ENCODE measurements around the gene RBP7. TPM values are rescaled to one million over a fixed set of nuclear protein-coding genes. Genes with fewer than 3 reads are reported as not detected.
A peak's percentile ranks its signal among the peaks of the same experiment; 100 is the strongest.

Gene RBP7
- total and polyA plus RNA-seq, 2 donors (not counting 3 experiments of a cell fraction or from before 2014, with no cell fraction given), result not detected

GRCh38 chr1:10064416-10065343 lies 67.7 kb downstream of the RBP7 start:
- DNase-seq (ENCODE audit: low read depth, low spot score) (peak; percentile 18), FAIRE-seq (peak; percentile 35)
- ChIA-PET POLR2A (interaction anchor here (0.7 kb wide), 1 partner anchor 233 kb away, joined by 3 read pairs; no protein-coding TSS in a partner anchor), CTCF (interaction anchor here (0.6 to 1.2 kb wide), 2 partner anchors 13 to 30 kb away, joined by 3 read pairs; no protein-coding TSS in a partner anchor)
- dilution Hi-C loops (cut with MboI; ENCODE audit: extremely low pct_ligation_motif_present, low sequenced_read_pairs) (no loop called here), intact Hi-C loops (cut with micrococcal nuclease) (no loop called here)
- BruUV-seq (replicated peaks), result no TSS peak
- no peak overlapping the region for H3K4me2 ChIP-seq (ENCODE audit: insufficient read depth, low read length)
- no peak overlapping the region for H3K4me3 ChIP-seq (replicated peaks in 1 of 3; ENCODE audit: insufficient read depth in 1 of 3, low read depth in 1 of 3, low read length in 3 of 3)
- no peak overlapping the region for H3K27ac ChIP-seq (ENCODE audit: insufficient read depth, low read depth, low read length)
- H3K36me3 ChIP-seq (ENCODE audit: control insufficient read depth in 2 of 2, extremely low read depth in 1 of 2, insufficient read depth in 2 of 2, low read length in 2 of 2), result no peaks in the 10 kb centered on the region
- H2AFZ ChIP-seq (ENCODE audit: low read depth, low read length), result no peak overlapping the region
- no peaks in the 10 kb centered on the region for H3K27me3 ChIP-seq (ENCODE audit: control insufficient read depth in 2 of 2, insufficient read depth in 2 of 2, low read length in 2 of 2)
- H3K9me1 ChIP-seq (replicated peaks; ENCODE audit: control insufficient read depth, extremely low read depth, insufficient read depth, low read length), result no peaks in the 10 kb centered on the region
- peaks cover 26% of the 10 kb centered on the region for H3K4me1 ChIP-seq (ENCODE audit: control insufficient read depth, extremely low read depth, insufficient read depth, low read length)
- TF ChIP-seq JUN (IDR thresholded peaks at IDR 0.05; ENCODE audit: borderline replicate concordance, insufficient read depth, insufficient read length, low read depth) (no peak), POLR2A (IDR thresholded peaks at IDR 0.05; ENCODE audit: low read depth, low read length) (no peak), MYC (IDR thresholded peaks at IDR 0.05; ENCODE audit: low read depth, low read length) (no peak), GATA2 (IDR thresholded peaks at IDR 0.05; ENCODE audit: insufficient read depth, insufficient read length, low read depth, low read length) (peak; percentile 44), MAX (IDR thresholded peaks at IDR 0.05; ENCODE audit: insufficient read depth, insufficient read length) (no peak), FOS (IDR thresholded peaks at IDR 0.05; ENCODE audit: borderline replicate concordance, insufficient read depth, low read length) (no peak), CTCF (IDR thresholded peaks at IDR 0.05; ENCODE audit: extremely low read depth in 1 of 2, insufficient read depth in 1 of 2, low read depth in 1 of 2, low read length in 2 of 2) (no peak), POLR2AphosphoS5 (IDR thresholded peaks at IDR 0.05; ENCODE audit: insufficient read depth, low read depth, low read length) (no peak), EZH2 (IDR thresholded peaks at IDR 0.05; ENCODE audit: borderline replicate concordance, low read depth, low read length, severe bottlenecking) (no peak)
- peaks cover 27% of the 10 kb centered on the region for H3K79me2 ChIP-seq (ENCODE audit: control insufficient read depth, insufficient read depth, low read length)
- H4K20me1 ChIP-seq (replicated peaks; ENCODE audit: control insufficient read depth, extremely low read depth, insufficient read depth, low read length), result no peaks in the 10 kb centered on the region
- H3K9ac ChIP-seq (replicated peaks; ENCODE audit: extremely low read depth, insufficient read depth, low read length), result no peak overlapping the region
- no peaks in the 10 kb centered on the region for H3K9me3 ChIP-seq (replicated peaks; ENCODE audit: control insufficient read depth, insufficient read depth, low read length)

All from endothelial cell of umbilical vein (primary cell).